ENCODE measurements around the gene AGO4. TPM values are rescaled to one million over a fixed set of nuclear protein-coding genes. Genes with fewer than 3 reads are reported as not detected.

The AGO4 gene
- total and polyA plus RNA-seq, 2 of the 8 experiments (the other 6 are each of a cell fraction or from before 2014, with no cell fraction given), result 5.5 to 7.7 TPM

DNA sequence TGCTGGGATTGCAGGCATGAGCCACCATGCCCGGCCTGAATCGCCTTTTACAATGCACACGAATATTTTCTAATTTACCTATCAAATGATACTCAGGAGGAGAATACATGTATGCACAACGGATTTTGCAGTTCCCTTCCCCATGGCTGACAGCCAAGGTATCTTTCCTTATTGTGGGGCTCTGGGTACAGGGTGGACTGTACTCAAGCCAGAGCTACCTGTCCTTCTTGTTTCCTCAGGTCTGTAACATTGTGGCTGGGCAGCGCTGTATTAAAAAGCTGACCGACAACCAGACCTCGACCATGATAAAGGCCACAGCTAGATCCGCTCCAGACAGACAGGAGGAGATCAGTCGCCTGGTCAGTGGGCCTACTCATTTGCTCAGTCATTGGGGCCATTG, 93.4 kb downstream of the AGO4 start:
- Histone ChIP-seq H3K4me1 (replicated peaks in 1 of 4; ENCODE audit: control insufficient read depth in 3 of 4, insufficient read depth in 4 of 4, low read length in 3 of 4) (no peaks in the 10 kb centered on the region), H4K91ac (replicated peaks; ENCODE audit: insufficient read length, low read length) (no peak overlapping the region), H2BK120ac (replicated peaks; ENCODE audit: low read depth, low read length) (no peak overlapping the region), H3K14ac (ENCODE audit: insufficient read length) (no peak overlapping the region), H2AK5ac (ENCODE audit: low read depth, low read length) (no peak overlapping the region), H3K4me3 (ENCODE audit: extremely low read depth in 1 of 4, insufficient read depth in 2 of 4, low read depth in 3 of 4, low read length in 4 of 4) (no peak overlapping the region), H2BK15ac (ENCODE audit: low read length) (no peak overlapping the region), H2AFZ (ENCODE audit: low read length) (no peak overlapping the region), H3K79me2 (ENCODE audit: control insufficient read depth in 1 of 2, insufficient read depth in 2 of 2, low read length in 2 of 2) (no peaks in the 10 kb centered on the region), H3K27ac (ENCODE audit: low read depth, low read length) (no peak overlapping the region), H2BK5ac (ENCODE audit: low read depth, low read length) (no peak overlapping the region), H3K9ac (replicated peaks in 1 of 4; ENCODE audit: extremely low read depth in 1 of 4, low read depth in 3 of 4, low read length in 3 of 4) (no peak overlapping the region), H3K79me1 (ENCODE audit: low read depth, low read length) (no peaks in the 10 kb centered on the region), H3K23me2 (ENCODE audit: low read depth, low read length) (no peaks in the 10 kb centered on the region; the same call in 1 of the 2 replicates), H4K8ac (ENCODE audit: extremely low read depth, insufficient read depth, low read length) (no peak overlapping the region), H3K9me3 (ENCODE audit: insufficient read depth in 2 of 2, low read depth in 1 of 2, low read length in 1 of 2) (no peaks in the 10 kb centered on the region), H3K36me3 (ENCODE audit: control insufficient read depth in 2 of 4, insufficient read depth in 4 of 4, low read length in 3 of 4) (peaks cover 3 to 52% (median 27%) of the 10 kb centered on the region in 4 experiments), H3K4me2 (ENCODE audit: insufficient read depth in 1 of 2, low read depth in 2 of 2, low read length in 2 of 2) (no peak overlapping the region), H4K20me1 (replicated peaks in 1 of 2; ENCODE audit: control insufficient read depth in 1 of 2, insufficient read depth in 2 of 2, low read length in 2 of 2) (peaks cover 0 to 3% of the 10 kb centered on the region in 2 experiments), H3K4ac (replicated peaks; ENCODE audit: insufficient read length, low read depth, low read length) (no peak overlapping the region), H3K18ac (ENCODE audit: extremely low read depth, low read length) (no peak overlapping the region), H4K5ac (ENCODE audit: insufficient read length, low read depth, low read length) (no peak overlapping the region), H3K56ac (replicated peaks; ENCODE audit: insufficient read length, low read depth, low read length) (no peak overlapping the region), H2BK12ac (ENCODE audit: low read depth, low read length) (no peak overlapping the region), H3K23ac (ENCODE audit: insufficient read length) (no peak overlapping the region), H2BK20ac (ENCODE audit: low read length) (no peak overlapping the region), H3K27me3 (replicated peaks in 1 of 4; ENCODE audit: control insufficient read depth in 3 of 4, extremely low read depth in 1 of 4, insufficient read depth in 3 of 4, low read length in 3 of 4) (no peaks in the 10 kb centered on the region)
- ChIA-PET CTCF (ENCODE audit: partially characterized antibody) (interaction anchor here (0.7 to 2.6 kb wide), 4 partner anchors 9 to 21 kb away, joined by 3 to 6 read pairs (median 3); no protein-coding TSS in a partner anchor), POLR2A (ENCODE audit: partially characterized antibody) (interaction anchor here (0.6 kb wide), 1 partner anchor 16 kb away, joined by 3 read pairs; no protein-coding TSS in a partner anchor)
- TF ChIP-seq ATF2 (IDR thresholded peaks at IDR 0.05; ENCODE audit: low read length) (no peak), HDAC2 (IDR thresholded peaks at IDR 0.05; ENCODE audit: borderline replicate concordance in 1 of 2, low read depth in 2 of 2, low read length in 2 of 2) (no peak)
- DNase-seq (ENCODE audit: low read depth in 1 of 2, low spot score in 2 of 2) (no peak), FAIRE-seq (no peak)
- 92% methylated on average over 9 of the region's 9 CpGs; no CpG with 5 or more reads in 1 of the 2 experiments for WGBS, 2 experiments (ENCODE audit: extremely low coverage in 1 of 2, insufficient coverage in 1 of 2, insufficient read length in 1 of 2, insufficient replicate concordance in 2 of 2, low coverage in 1 of 2, low lambda C conversion rate in 2 of 2, missing lambda C conversion rate in 1 of 2)

All from H1 (cell line).